Transverse colon (tissue), 3 donors: Measurements from ENCODE around the gene RIIAD1.

ENCODE experiments used
- POLR2A ChIP-seq: fragments of 450-650 bp; IDR thresholded peaks from one replicate; pipeline ENCODE4 v1.6.1; 2016; ENCODE audit warnings: antibody characterized with exemption, mild to moderate bottlenecking, moderate library complexity
- TF ChIP-seq, protein P1 (sequence below), 5 experiments: fragments of 200-600 bp in 3 of 5; fragments of 450-650 bp in 2 of 5; sonication (generic) in 3 of 5; IDR thresholded peaks; 1 replicate in 2 of 5; 2 replicates in 3 of 5; pipeline ENCODE4 v1.5.1; 2016 to 2017; ENCODE audit warnings: antibody characterized with exemption in 5 of 5, inconsistent platforms in 3 of 5, mild to moderate bottlenecking in 2 of 5, moderate library complexity in 1 of 5

DNA sequence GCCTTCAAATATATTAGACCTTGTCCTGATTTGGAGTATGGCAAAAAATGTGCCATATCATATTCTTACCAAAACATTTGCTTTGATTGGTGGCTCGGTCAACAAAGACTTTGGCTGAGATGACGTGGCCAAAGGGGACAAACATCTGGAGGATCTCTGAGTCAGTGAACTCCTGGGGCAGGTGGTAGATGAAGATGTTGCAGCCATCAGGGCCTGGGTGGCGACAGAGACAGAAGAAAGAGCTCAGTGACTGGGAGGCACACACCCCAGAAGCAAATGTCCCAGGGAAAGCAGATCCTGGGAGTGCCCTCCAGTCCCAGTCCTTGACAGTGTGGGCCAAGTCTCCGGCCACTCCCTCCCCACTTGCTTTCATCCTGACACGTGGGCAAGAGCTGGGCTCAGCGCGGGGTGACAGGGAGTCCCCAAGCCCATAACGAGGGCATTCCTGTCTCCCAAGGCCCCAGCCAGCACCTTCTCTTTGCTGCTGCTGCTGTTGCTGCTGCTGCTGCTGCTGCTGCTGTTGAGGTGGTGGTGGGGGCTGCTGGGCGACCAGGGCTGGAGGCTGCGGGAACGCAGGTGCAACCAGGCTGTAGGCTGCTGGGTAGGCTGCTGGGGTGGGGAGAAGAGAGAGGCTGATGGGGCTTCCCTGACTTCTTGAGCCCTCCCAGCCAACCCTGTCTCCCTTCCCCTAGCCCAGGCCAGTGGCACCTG lies 15.4 kb upstream of the RIIAD1 start:
- no peak for TF ChIP-seq POLR2A
- TF ChIP-seq, protein P1, sequence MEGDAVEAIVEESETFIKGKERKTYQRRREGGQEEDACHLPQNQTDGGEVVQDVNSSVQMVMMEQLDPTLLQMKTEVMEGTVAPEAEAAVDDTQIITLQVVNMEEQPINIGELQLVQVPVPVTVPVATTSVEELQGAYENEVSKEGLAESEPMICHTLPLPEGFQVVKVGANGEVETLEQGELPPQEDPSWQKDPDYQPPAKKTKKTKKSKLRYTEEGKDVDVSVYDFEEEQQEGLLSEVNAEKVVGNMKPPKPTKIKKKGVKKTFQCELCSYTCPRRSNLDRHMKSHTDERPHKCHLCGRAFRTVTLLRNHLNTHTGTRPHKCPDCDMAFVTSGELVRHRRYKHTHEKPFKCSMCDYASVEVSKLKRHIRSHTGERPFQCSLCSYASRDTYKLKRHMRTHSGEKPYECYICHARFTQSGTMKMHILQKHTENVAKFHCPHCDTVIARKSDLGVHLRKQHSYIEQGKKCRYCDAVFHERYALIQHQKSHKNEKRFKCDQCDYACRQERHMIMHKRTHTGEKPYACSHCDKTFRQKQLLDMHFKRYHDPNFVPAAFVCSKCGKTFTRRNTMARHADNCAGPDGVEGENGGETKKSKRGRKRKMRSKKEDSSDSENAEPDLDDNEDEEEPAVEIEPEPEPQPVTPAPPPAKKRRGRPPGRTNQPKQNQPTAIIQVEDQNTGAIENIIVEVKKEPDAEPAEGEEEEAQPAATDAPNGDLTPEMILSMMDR (IDR thresholded peaks at IDR 0.05): no peak
